ENCODE results near the gene LITAFD.

LITAFD gene

DNA sequence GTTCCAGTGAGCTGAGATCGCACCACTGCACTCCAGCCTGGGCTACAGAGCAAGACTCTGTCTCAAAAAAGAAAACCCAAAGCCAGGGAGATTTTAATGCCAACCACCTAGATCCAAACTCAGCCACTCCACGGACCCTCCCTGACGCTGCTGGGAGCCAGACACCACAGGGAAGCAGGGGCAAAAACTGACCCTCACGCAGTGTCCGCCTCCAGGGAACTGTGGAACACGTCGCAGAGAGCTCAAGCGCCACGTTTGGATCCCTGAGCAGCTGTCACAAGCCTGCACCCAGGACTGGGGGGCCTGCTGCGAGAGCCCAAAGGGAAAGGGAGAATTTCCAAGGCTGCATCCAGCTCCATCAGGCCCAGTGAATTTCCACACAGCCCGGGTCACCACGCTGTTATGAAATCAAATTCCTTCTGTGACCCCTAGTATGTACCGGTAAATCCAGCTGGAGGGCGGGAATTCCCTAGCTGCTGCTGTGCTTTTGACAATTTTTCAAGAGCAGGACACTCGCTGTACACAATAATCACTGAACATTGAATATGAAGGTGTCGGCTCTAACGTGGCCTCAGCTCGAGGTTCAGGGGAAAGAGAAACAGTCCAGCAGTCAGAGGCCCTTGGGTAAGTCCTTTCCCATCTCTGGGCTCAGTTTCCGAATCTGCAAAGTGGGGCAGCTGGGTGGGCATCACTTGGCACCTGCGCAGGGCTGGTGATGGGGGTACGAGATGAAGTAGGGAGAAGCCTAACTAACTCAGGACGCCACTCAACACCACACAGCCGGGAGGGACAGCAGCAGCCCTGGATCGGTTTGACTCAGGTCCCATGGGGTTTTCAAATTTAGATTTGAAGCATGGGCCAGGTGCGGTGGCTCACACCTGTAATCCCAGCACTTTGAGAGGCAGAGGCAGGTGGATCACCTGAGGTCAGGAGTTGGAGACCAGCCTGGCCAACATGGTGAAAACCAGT is 22.0 kb upstream of the LITAFD start:
- H4K20me1 ChIP-seq (ENCODE audit: control insufficient read depth, insufficient read depth, low read depth, low read length): peaks cover 17% of the 10 kb centered on the region; the same call in 1 of the 2 replicates
- H3K27ac ChIP-seq (ENCODE audit: low read depth, low read length): no peak overlapping the region
- H3K36me3 ChIP-seq (ENCODE audit: control insufficient read depth, low read length): peaks cover 68% of the 10 kb centered on the region
- no peaks in the 10 kb centered on the region for H3K9me3 ChIP-seq (ENCODE audit: control insufficient read depth, insufficient read depth, low read length)
- H3K4me3 ChIP-seq (ENCODE audit: low read length): no peak overlapping the region
- no peaks in the 10 kb centered on the region for H3F3A ChIP-seq (ENCODE audit: control insufficient read depth, insufficient read depth)
- TF ChIP-seq, protein P1, sequence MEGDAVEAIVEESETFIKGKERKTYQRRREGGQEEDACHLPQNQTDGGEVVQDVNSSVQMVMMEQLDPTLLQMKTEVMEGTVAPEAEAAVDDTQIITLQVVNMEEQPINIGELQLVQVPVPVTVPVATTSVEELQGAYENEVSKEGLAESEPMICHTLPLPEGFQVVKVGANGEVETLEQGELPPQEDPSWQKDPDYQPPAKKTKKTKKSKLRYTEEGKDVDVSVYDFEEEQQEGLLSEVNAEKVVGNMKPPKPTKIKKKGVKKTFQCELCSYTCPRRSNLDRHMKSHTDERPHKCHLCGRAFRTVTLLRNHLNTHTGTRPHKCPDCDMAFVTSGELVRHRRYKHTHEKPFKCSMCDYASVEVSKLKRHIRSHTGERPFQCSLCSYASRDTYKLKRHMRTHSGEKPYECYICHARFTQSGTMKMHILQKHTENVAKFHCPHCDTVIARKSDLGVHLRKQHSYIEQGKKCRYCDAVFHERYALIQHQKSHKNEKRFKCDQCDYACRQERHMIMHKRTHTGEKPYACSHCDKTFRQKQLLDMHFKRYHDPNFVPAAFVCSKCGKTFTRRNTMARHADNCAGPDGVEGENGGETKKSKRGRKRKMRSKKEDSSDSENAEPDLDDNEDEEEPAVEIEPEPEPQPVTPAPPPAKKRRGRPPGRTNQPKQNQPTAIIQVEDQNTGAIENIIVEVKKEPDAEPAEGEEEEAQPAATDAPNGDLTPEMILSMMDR (IDR thresholded peaks at IDR 0.05; ENCODE audit: low read depth, low read length, poor library complexity, severe bottlenecking): no peak
- no peak for TF ChIP-seq EZH2phosphoT487 (IDR thresholded peaks at IDR 0.05; ENCODE audit: borderline replicate concordance, low read length)
- no peaks in the 10 kb centered on the region for H3K27me3 ChIP-seq (ENCODE audit: control insufficient read depth, low read length)
- H3K4me1 ChIP-seq (ENCODE audit: control insufficient read depth, low read length): peaks cover 42% of the 10 kb centered on the region
- peaks cover 74% of the 10 kb centered on the region for H3K79me2 ChIP-seq (ENCODE audit: control insufficient read depth, low read length)
- H3K4me2 ChIP-seq (ENCODE audit: low read length): 0 out of 2 replicates have a peak overlapping the region, but pooled peaks have one; percentile 14
- no peaks in the 10 kb centered on the region for H3K9me2 ChIP-seq (replicated peaks; ENCODE audit: control insufficient read depth, low read length)

DNA sequence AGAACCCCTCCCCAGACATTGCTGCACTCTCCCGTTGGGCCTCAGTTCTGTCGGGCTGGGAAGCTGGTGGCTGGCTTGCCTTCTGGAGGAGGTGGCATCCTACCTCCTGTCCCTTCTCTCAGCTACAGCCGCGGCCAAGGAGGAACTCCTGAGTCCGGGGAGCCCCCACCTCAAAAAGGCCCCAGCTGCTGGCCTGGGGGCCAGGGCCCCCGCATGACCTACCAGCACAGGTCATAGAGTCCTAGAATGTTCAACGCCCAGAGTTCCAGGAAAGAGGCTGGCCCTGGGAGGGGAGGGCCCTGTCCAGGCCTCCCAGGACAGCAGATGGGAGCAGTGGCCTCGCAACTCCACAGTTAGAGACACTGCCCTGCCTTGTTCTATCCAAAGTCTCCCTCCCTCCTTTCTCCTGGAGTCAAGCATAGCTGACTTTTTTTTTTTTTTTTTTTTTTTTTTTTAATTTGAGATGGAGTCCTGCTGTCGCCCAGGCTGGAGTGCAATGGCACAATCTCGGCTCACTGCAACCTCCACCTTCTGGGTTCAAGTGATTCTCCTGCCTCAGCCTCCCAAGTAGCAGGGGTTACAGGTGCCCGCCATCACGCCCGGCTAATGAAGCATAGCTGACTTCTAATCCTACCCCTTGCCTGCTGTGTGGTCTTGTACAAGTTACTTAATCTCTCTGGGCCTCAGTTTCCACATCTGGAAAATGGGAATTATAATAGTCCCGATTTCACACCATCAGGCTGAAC is 20.4 kb upstream of the LITAFD start:
- no peak overlapping the region for H3K4me2 ChIP-seq (ENCODE audit: low read length)
- H3K9me3 ChIP-seq (ENCODE audit: control insufficient read depth, insufficient read depth, low read length): no peaks in the 10 kb centered on the region
- H3F3A ChIP-seq (ENCODE audit: control insufficient read depth, insufficient read depth): no peaks in the 10 kb centered on the region
- no peak overlapping the region for H3K4me3 ChIP-seq (ENCODE audit: low read length)
- H4K20me1 ChIP-seq (ENCODE audit: control insufficient read depth, insufficient read depth, low read depth, low read length): peaks cover 21% of the 10 kb centered on the region; the same call in 1 of the 2 replicates
- no peaks in the 10 kb centered on the region for H3K9me2 ChIP-seq (replicated peaks; ENCODE audit: control insufficient read depth, low read length)
- no peak for TF ChIP-seq EZH2phosphoT487 (IDR thresholded peaks at IDR 0.05; ENCODE audit: borderline replicate concordance, low read length)
- TF ChIP-seq, protein P1 (IDR thresholded peaks at IDR 0.05; ENCODE audit: low read depth, low read length, poor library complexity, severe bottlenecking): no peak
- peaks cover 89% of the 10 kb centered on the region for H3K79me2 ChIP-seq (ENCODE audit: control insufficient read depth, low read length)
- no peaks in the 10 kb centered on the region for H3K27me3 ChIP-seq (ENCODE audit: control insufficient read depth, low read length)
- peaks cover 56% of the 10 kb centered on the region for H3K36me3 ChIP-seq (ENCODE audit: control insufficient read depth, low read length)
- H3K4me1 ChIP-seq (ENCODE audit: control insufficient read depth, low read length): peaks cover 58% of the 10 kb centered on the region
- no peak overlapping the region for H3K27ac ChIP-seq (ENCODE audit: low read depth, low read length)

GRCh38 chr16:8862309-8863130 is 19.6 kb upstream of the LITAFD start:
- TF ChIP-seq, protein P1 (IDR thresholded peaks at IDR 0.05; ENCODE audit: low read depth, low read length, poor library complexity, severe bottlenecking): no peak
- no peak for TF ChIP-seq EZH2phosphoT487 (IDR thresholded peaks at IDR 0.05; ENCODE audit: borderline replicate concordance, low read length)
- Histone ChIP-seq H3K9me2 (replicated peaks; ENCODE audit: control insufficient read depth, low read length) (no peaks in the 10 kb centered on the region), H3K4me1 (ENCODE audit: control insufficient read depth, low read length) (peaks cover 64% of the 10 kb centered on the region), H3K27me3 (ENCODE audit: control insufficient read depth, low read length) (no peaks in the 10 kb centered on the region), H3F3A (ENCODE audit: control insufficient read depth, insufficient read depth) (no peaks in the 10 kb centered on the region), H3K9me3 (ENCODE audit: control insufficient read depth, insufficient read depth, low read length) (no peaks in the 10 kb centered on the region), H3K27ac (ENCODE audit: low read depth, low read length) (no peak overlapping the region), H3K4me3 (ENCODE audit: low read length) (no peak overlapping the region), H3K79me2 (ENCODE audit: control insufficient read depth, low read length) (peaks cover 97% of the 10 kb centered on the region), H4K20me1 (ENCODE audit: control insufficient read depth, insufficient read depth, low read depth, low read length) (peaks cover 21% of the 10 kb centered on the region; the same call in 1 of the 2 replicates), H3K4me2 (ENCODE audit: low read length) (no peak overlapping the region), H3K36me3 (ENCODE audit: control insufficient read depth, low read length) (peaks cover 59% of the 10 kb centered on the region)
